NCI-H2196 (cell line): ENCODE measurements around the gene ZNF74.
"Not testable (repeated sequence)": the region's sequence is repeated elsewhere in the genome, so short reads cannot be mapped to it uniquely, and the experiment has no call there.

ENCODE experiments used
- DNase-seq: peaks from one replicate; lab custom pipeline; 2025; ENCODE audit not compliant: unreplicated experiment; lab: John Stamatoyannopoulos, UW

The ZNF74 gene

DNA sequence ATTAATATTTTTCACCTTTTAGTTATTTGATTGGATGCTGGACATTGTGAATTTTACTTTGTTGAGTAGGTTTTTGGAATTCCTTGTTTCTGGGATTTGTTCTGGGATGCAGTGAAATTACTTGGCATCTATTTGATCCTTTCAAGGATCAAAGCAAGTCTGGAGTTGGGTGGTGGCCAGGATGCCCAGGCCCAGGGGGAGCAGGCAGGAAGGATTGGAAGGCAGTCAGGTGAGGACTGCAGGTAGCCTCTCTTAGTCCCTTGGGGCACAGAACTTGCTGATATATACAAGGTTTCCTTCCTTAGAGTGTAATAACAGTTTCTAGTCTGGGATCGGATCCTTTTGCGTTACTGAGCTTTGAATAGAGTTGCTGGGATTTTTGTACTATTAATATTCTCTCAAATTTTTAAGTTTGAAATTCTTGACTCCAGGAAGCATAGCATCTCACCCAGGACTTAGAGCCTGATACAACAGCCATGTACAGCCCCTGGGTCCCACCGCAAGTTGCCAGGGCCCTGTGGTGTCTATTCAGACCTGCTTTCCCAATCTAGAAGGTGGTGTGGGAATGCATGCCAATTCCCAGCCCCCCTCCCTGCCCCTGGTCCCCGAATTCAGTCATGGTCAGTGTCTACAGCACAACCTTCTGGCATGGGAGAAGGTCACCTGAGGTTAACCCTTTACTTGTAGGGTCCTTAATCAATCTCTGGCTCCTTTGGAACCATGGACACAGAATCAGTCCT lies 6.1 kb downstream of the ZNF74 start:
- no peak for DNase-seq

DNA sequence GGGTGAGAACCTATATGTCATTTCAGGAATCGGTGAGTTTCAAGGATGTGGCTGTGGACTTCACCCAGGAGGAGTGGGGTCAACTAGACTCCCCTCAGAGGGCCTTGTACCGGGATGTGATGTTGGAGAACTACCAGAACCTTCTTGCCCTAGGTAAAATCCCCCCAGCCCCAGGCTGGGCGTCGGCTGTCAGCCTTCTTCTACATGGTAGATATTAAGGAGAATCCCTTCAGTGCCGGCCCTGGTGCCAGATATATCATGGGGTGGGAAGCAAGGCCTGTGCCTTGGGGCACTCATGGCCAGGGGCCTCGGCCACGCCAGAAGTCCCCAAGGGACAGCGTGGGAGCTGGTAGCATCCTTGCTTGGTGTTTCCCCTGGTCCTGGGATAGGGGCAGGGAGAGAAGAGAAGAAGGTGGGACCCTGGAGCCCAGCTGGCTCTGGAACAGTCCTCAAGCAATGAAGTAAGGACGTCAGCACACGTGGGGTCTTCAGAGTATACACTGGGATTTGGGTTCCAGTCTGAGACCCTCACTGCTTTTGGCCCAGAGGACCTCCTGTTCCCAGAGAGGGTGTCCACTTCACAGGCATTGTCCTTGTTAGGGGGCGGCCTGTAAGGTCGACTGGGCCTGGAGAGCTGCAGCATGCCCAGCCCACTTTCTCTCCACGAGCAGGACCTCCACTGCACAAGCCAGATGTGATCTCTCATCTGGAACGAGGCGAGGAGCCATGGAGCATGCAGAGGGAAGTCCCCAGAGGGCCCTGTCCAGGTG lies 6.8 kb downstream of the ZNF74 start:
- DNase-seq = no peak

DNA sequence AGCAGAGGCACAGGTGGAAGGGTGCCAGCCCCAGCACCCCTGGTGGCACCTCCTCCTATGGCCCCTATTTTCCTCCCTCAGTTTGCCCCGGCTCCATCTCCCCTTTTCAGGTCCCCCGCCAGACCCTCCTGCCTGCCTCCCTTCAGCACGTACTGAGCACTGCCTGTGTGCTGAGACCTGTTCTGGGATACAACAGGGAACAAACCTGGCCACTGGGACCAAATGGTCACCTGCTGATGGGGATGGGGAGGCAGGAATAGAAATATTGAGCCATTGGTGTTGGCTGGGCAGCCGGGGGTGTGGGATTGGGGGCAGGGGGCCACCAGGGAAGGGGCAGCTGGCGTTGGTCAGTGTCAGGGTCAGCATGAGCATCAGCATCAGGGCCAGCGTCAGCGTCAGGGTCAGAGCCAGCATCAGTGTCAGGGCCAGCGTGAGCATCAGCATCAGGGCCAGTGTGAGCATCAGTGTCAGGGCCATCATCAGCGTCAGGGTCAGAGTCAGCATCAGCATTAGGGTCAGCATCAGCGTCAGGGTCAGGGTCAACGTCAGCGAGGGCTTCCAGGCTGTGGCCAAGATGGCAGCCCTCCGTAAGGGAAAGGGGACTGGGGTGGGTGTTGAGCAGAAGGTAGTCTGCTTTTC lies 7.5 kb downstream of the ZNF74 start:
- no peak for DNase-seq

DNA sequence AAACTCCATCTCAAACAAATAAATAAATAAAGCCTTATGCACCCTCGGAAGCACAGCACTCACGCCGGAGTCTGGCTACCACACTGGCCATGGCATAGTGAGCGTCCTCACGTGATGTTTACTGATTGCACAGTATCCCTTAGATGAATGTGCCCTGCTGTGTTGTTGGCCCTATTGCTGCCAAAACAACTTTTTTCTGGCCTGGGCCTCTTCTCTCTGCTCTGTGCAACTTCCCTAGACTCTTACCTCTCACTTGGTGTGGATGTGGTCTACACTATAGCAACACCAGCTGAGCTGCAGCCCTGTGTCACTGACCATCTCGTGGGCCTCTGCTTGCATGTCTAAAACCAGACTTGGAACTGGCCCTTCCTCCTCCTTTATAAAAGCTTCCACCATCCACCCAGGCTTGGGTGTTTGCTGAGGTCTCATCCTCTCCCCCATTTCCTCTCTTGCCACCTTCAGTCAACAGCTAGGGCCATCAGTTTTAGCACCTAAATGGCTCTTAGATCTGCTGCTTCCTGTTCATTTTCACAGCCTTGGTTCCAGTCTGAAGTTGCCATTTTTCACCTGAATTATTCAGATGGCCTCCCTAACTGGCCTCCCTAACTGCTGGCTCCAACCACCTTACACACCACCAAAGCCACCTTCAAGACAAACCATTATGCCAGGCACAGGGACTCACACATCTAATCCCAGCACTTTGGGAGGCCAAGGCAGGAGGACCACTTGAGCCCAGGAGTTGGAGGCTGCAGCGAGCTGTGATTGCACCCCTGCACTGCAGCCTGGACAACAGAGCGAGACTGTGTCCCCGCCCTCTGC lies 9.2 kb downstream of the ZNF74 start:
- no peak for DNase-seq

DNA sequence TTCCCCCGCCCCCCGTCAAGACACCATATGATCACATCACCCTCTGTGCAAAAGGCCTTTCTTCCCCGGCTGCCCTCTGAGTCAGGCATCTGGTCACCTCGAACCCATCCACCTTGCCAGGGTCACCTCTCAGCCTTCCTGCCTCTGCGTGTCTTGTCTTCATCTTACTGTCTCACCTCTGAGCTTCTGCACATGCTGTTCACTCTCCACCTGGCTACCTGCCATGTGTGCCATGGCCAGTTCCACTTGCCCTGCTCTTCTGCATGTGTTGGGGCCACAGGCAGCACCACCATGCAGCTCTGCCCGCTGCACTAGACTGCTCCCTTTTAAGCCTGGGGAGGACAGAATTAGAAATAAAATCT lies 9.8 kb downstream of the ZNF74 start:
- DNase-seq = no peak

DNA sequence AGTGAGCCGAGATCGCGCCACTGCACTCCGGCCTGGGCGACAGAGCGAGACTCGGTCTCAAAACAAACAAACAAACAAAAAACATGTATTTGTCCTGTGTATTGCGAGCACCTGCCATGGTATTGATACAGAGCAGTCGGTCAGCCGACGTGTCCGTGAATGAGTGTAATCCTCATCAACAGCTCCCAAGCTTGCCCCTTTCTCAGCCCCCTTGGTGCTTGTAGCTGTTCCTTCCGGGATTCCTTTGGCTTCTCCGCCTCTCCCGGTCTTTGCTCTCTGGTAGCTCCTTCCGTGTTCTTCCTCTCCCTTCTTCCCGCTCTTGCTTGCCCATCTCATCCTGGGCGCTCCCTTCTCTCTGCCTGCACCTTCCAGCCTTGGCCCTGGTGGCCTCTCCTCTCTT lies 10.9 kb downstream of the ZNF74 start:
- DNase-seq = no peak

DNA sequence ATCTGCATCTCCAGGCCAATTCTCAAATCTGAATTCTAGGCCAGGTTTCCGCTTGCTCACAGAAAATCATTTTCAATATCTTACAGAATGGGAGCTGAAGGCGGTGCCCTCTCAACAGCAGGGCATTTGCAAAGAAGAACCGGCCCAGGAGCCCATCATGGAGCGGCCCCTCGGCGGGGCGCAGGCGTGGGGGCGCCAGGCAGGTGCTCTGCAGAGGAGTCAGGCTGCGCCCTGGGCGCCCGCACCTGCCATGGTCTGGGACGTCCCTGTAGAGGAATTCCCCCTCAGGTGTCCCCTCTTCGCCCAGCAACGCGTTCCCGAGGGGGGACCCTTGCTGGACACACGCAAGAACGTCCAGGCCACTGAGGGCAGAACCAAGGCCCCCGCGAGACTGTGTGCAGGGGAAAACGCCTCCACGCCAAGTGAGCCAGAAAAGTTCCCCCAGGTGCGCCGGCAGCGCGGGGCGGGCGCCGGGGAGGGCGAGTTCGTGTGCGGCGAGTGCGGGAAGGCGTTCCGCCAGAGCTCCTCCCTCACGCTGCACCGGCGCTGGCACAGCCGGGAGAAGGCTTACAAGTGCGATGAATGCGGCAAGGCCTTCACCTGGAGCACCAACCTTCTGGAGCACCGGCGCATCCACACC lies 11.5 kb downstream of the ZNF74 start:
- DNase-seq = no peak

DNA sequence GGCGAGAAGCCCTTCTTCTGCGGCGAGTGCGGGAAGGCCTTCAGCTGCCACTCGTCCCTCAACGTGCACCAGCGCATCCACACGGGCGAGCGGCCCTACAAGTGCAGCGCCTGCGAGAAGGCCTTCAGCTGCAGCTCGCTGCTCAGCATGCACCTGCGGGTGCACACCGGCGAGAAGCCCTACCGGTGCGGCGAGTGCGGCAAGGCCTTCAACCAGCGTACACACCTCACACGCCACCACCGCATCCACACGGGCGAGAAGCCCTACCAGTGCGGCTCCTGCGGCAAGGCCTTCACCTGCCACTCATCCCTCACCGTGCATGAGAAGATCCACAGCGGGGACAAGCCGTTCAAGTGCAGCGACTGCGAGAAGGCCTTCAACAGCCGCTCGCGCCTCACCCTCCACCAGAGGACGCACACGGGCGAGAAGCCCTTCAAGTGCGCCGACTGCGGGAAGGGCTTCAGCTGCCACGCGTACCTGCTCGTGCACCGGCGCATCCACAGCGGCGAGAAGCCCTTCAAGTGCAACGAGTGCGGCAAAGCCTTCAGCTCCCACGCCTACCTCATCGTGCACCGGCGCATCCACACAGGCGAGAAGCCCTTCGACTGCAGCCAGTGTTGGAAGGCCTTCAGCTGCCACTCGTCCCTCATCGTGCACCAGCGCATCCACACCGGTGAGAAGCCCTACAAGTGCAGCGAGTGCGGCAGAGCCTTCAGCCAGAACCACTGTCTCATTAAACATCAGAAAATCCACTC lies 12.2 kb downstream of the ZNF74 start:
- DNase-seq = no peak

DNA sequence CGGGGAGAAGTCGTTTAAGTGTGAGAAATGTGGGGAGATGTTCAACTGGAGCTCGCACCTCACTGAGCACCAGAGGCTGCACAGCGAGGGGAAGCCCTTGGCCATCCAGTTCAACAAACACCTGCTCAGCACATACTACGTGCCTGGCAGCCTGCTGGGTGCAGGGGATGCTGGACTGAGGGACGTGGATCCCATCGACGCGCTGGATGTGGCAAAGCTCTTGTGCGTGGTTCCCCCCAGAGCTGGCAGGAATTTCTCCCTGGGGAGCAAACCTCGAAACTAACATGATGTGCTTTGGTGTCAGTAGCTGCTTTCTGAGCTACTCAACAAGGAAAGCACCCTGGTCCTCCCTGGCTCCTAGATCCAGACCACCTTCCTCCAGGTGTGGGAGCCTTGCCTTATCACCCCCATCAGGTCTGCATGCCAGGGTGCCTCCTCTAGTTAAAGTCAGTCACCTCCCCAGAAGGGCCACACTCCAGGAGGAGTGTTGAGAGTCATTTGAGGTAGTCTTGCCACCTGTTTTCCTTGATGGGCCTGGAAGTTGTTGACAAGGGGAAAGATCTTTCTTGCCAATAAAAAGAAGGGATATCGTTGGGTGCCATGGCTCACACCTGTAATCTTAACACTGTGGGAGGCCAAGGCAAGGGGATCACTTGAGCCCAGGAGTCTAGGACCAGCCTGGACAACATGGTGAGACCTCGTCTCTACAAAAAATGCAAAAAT lies 12.9 kb downstream of the ZNF74 start:
- DNase-seq = no peak

DNA sequence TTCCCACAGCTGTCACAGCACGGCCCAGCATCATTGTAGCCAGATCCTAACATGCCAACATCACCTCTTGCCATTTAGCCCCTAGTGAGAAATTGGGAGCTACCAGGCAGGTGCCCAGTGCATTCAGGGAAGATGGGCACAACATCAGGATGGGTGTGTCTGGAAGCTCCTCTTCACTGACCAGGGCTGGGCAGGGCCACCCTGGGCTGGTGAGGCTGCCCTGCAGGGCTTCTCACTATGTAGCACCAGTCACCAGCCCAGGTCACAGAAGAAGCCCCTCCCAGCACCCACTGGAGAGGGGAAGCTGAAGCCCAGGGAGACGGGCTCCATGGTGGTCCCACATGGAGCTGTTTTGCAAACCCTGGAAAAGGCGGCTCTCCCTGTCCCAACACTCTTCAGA lies 13.9 kb downstream of the ZNF74 start:
- DNase-seq = no peak

DNA sequence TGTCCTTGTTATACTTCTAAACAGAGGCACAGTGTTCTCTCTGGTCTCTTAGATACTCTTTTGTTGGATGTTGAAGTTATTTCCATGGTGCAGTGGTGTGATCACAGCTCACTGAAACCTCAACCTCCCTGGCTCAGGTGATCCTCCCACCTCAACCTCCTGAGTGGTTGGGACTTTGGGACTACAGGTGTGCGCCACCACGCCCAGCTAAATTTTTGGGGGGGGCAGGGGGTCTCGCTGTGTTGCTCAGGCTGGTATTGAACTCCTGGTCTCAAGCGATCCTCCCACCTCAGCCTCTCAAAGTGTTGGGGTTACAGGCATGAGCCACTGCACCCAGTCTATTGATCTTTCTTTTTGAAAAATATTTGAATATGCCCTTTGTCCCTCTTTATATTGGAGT lies 14.9 kb downstream of the ZNF74 start:
- no peak for DNase-seq

DNA sequence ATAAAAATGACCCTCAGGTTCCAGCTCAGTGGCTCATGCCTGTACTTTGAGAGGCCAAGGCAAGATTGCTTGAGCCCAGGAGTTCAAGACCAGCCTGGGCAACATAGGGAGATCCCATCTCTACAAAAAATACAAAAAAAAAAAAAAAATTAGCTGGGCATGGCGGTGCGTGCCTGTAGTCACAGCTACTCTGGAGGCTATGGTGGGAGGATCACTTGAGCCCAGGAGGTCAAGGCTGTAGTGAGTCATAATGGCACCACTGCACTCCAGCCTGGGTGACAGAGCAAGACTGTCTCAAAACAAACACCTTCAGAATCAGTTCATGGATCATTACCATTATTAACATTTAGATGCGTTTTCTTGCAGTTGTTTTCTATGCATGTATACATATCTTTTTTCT lies 15.4 kb downstream of the ZNF74 start:
- not testable (repeated sequence) for DNase-seq

DNA sequence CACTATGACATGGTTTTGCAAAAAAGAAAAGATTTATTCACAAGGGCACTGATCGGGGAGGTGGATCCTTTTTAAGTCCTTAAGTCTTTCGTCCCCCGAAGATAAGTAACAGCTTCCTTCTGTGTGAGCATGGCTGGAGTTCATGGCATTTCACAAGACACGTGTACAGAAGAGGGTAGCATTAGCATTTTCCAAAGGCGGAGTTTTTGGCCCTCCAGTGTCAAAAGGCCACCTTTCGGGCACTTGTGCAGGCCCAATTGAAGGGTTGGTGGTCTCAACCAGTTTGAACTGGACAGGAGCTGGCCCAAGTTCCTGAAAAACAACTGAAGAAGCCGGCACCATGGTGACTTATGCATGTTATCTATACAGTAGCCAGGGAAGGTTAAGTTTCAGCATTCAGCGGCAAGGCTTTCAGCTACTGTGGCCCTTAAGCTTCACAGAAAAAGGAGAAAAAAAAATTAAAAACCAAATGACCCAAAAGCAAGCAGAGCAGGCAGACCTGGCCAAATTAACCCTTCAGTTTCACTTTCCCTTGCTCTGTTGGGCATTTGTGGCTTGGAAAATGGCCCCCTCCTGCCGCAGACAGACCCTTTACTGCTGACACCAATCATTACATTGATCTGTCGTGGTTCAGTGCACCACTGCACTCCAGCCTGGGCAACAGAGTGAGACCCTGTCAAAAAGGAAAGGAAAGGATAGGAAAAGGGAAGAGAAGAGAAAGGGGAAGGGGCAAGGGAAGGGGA lies 18.7 kb downstream of the ZNF74 start:
- DNase-seq = no peak

DNA sequence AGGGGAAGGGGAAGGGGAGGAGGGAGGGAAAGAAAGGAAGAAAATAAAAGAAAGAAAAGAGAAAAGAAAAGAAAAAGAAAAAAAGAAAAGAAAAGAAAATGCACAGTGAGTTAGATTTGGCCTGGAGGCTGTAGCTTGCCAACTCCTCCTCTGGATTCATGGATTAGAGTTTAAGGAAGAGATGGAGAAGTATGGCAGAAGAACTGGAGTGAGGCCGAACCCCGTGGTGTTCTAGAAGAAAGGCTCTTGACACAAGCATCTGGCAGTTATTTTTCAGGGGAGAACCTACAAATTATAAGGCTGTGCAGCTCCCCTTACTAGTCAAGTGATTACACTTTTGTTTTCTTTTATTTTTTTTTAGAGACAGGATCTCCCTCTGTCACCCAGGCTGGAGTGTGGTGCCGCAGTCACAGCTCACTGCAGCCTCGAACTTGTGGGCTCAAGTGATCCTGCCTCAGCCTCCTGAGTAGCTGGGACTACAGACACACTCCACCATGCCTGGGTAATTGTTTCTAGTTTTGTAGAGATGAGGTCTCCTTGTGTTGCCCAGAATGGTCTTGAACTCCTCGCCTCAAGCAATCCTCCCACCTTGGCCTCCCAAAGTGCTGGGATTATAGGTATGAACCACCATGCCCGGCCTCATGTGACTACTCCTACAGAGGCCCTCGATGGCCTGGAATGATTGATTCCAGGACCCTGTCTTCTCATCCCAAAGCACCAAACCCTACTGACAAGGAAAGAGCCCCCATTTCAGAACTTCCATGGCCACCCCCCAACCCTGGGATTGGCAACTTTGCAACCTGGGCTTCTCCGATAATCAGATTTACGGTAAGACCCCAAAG lies 19.5 kb downstream of the ZNF74 start:
- DNase-seq = no peak

DNA sequence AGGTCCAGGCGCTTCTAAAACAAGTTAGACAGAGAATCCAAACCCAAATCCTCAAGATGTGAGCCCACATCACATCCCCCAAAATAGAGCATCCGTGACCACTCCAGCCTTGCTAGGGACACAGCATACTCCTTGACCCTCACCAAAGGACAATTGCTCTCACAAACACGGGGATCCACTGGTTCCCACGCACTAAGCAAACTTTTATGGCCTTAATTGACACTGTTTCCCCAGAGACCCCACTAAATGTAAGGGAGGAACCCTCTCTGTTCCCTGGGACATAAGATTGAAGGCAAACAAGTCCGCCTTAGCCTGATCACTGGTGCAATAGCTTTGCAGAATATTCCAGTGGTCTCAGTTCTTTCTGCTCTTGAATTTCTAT lies 20.1 kb downstream of the ZNF74 start:
- no peak for DNase-seq

DNA sequence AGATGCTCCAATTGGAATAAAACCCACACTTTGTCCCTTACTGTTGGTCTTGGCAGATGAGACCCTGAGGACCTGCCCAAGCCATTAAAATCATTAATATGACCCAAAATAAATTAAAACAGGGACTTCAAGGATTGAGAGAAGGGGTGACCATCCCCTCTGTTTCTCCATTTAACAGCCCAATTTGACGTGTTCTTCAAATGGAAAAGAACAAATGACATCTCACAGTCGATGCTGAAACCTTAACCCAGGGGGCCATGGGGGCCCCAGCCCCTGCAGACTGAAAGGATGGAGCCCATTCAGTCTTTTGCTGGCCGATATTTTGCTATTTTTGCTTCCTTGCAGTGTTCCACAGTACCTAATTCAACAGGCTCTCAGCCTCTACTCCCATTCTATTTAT lies 20.5 kb downstream of the ZNF74 start:
- DNase-seq = no peak

DNA sequence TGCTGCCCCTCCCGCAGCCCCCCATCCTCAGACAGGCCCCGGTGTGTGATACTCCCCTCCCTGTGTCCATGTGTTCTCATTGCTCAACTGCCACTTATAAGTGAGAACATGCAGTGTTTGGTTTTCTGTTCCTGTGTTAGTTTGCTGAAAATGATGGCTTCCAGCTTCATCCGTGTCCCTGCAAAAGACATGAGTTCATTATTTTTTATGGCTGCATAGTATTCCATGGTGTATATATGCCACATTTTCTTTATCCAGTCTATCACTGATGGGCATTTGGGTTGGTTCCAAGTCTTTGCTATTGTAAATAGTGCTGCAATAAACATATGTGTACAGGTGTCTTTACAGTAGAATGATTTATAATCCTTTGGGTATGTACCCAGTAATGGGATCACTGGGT lies 21.3 kb downstream of the ZNF74 start:
- DNase-seq = not testable (repeated sequence)

DNA sequence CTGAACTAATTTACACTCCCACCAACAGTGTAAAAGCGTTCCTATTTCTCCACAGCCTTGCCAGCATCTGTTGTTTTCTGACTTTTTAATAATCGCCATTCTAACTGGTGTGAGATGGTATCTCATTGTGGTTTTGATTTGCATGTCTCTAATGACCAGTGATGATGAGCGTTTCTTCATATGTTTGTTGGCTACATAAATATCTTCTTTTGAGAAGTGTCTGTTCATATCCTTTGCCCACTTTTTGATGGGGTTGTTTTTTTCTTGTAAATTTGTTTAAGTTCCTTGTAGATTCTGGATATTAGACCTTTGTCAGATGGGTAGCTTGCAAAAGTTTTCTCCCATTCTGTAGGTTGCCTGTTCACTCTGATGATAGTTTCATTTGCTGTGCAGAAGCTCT lies 21.7 kb downstream of the ZNF74 start:
- DNase-seq = not testable (repeated sequence)
